ENCODE data around the gene POMGNT2. TPM values are rescaled to one million over a fixed set of nuclear protein-coding genes. Genes with fewer than 3 reads are reported as not detected.

Gene POMGNT2
- total and polyA plus RNA-seq, 4 donors, result 5.8 to 6.6 (median 6.5) TPM

- Histone ChIP-seq H3K4me3 (ENCODE audit: low read depth in 1 of 3, low read length in 3 of 3) (no peak overlapping the region), H3K36me3 (ENCODE audit: control insufficient read depth in 4 of 4, insufficient read depth in 3 of 4, low read depth in 1 of 4, low read length in 3 of 4) (no peaks in the 10 kb centered on the region), H3K4me1 (ENCODE audit: control insufficient read depth in 4 of 4, insufficient read depth in 4 of 4, low read length in 3 of 4) (peaks cover 0 to 5% (median under 1%) of the 10 kb centered on the region in 4 donors), H3K27me3 (ENCODE audit: control insufficient read depth in 4 of 4, insufficient read depth in 4 of 4, low read length in 3 of 4) (no peaks in the 10 kb centered on the region), H3K9ac (ENCODE audit: low read depth in 1 of 2, low read length in 2 of 2) (no peak overlapping the region), H3K9me3 (ENCODE audit: control insufficient read depth in 4 of 4, low read length in 3 of 4) (no peaks in the 10 kb centered on the region), H3K27ac (ENCODE audit: low read depth in 1 of 2, low read length in 2 of 2) (no peak overlapping the region)
- WGBS, result 97% methylated on average over 4 of the region's 4 CpGs
- TF ChIP-seq HNF4G (IDR thresholded peaks at IDR 0.05), result no peak
- no peak for TF ChIP-seq RAD21 (IDR thresholded peaks at IDR 0.05)
- no peak for TF ChIP-seq HNF4A (conservative IDR thresholded peaks at IDR 0.05)
- TF ChIP-seq SP1 (IDR thresholded peaks at IDR 0.05), result no peak
- TF ChIP-seq FOXA2 (IDR thresholded peaks at IDR 0.05), result no peak
- no peak for TF ChIP-seq TAF1 (conservative IDR thresholded peaks at IDR 0.05)
- TF ChIP-seq CTCF (IDR thresholded peaks at IDR 0.05; ENCODE audit: low read depth, low read length, missing input control), result no peak
- TF ChIP-seq RXRA (IDR thresholded peaks at IDR 0.05), result no peak
- TF ChIP-seq, protein P1, sequence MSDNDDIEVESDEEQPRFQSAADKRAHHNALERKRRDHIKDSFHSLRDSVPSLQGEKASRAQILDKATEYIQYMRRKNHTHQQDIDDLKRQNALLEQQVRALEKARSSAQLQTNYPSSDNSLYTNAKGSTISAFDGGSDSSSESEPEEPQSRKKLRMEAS (IDR thresholded peaks at IDR 0.05), result no peak
- TF ChIP-seq JUND (IDR thresholded peaks at IDR 0.05), result no peak
- TF ChIP-seq NR2F2 (IDR thresholded peaks at IDR 0.05), result no peak
- no peak for TF ChIP-seq EGR1 (IDR thresholded peaks at IDR 0.05; ENCODE audit: low read depth in 2 of 2)
- no peak for TF ChIP-seq ATF3 (IDR thresholded peaks at IDR 0.05)
- no peak for TF ChIP-seq YY1 (IDR thresholded peaks at IDR 0.05)
- no peak for TF ChIP-seq FOXA1 (IDR thresholded peaks at IDR 0.05)
- no peak for TF ChIP-seq GABPA (IDR thresholded peaks at IDR 0.05 in 1 of 2, conservative IDR thresholded peaks at IDR 0.05 in 1 of 2)
- no peak for TF ChIP-seq ZBTB33 (IDR thresholded peaks at IDR 0.05)
- DNase-seq (ENCODE audit: low spot score), result no peak
Measured at GRCh38 chr3:43091481-43091880, 14.4 kb downstream of the POMGNT2 start.

- 93% methylated on average over 3 of the region's 3 CpGs for WGBS
- Histone ChIP-seq H3K36me3 (ENCODE audit: control insufficient read depth in 4 of 4, insufficient read depth in 3 of 4, low read depth in 1 of 4, low read length in 3 of 4) (no peaks in the 10 kb centered on the region), H3K27me3 (ENCODE audit: control insufficient read depth in 4 of 4, insufficient read depth in 4 of 4, low read length in 3 of 4) (no peaks in the 10 kb centered on the region), H3K9me3 (ENCODE audit: control insufficient read depth in 4 of 4, low read length in 3 of 4) (no peaks in the 10 kb centered on the region), H3K4me3 (ENCODE audit: low read depth in 1 of 3, low read length in 3 of 3) (no peak overlapping the region), H3K27ac (ENCODE audit: low read depth in 1 of 2, low read length in 2 of 2) (no peak overlapping the region), H3K9ac (ENCODE audit: low read depth in 1 of 2, low read length in 2 of 2) (no peak overlapping the region), H3K4me1 (ENCODE audit: control insufficient read depth in 4 of 4, insufficient read depth in 4 of 4, low read length in 3 of 4) (peaks cover 0 to 5% (median under 1%) of the 10 kb centered on the region in 4 donors)
- DNase-seq (ENCODE audit: low spot score), result no peak
- TF ChIP-seq EGR1 (IDR thresholded peaks at IDR 0.05; ENCODE audit: low read depth in 2 of 2) (no peak), CTCF (IDR thresholded peaks at IDR 0.05; ENCODE audit: low read depth, low read length, missing input control) (no peak), SP1 (IDR thresholded peaks at IDR 0.05) (no peak)
- TF ChIP-seq, protein P2, sequence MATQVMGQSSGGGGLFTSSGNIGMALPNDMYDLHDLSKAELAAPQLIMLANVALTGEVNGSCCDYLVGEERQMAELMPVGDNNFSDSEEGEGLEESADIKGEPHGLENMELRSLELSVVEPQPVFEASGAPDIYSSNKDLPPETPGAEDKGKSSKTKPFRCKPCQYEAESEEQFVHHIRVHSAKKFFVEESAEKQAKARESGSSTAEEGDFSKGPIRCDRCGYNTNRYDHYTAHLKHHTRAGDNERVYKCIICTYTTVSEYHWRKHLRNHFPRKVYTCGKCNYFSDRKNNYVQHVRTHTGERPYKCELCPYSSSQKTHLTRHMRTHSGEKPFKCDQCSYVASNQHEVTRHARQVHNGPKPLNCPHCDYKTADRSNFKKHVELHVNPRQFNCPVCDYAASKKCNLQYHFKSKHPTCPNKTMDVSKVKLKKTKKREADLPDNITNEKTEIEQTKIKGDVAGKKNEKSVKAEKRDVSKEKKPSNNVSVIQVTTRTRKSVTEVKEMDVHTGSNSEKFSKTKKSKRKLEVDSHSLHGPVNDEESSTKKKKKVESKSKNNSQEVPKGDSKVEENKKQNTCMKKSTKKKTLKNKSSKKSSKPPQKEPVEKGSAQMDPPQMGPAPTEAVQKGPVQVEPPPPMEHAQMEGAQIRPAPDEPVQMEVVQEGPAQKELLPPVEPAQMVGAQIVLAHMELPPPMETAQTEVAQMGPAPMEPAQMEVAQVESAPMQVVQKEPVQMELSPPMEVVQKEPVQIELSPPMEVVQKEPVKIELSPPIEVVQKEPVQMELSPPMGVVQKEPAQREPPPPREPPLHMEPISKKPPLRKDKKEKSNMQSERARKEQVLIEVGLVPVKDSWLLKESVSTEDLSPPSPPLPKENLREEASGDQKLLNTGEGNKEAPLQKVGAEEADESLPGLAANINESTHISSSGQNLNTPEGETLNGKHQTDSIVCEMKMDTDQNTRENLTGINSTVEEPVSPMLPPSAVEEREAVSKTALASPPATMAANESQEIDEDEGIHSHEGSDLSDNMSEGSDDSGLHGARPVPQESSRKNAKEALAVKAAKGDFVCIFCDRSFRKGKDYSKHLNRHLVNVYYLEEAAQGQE (IDR thresholded peaks at IDR 0.05), result no peak
Measured at GRCh38 chr3:43090238-43090637, 15.6 kb downstream of the POMGNT2 start.

Measured in liver (tissue), 9 donors.